DND-41 (cell line): ENCODE data around the gene DNAJC28.

Experiments used
- CTCF ChIP-seq: IDR thresholded peaks from 2 replicates; pipeline ENCODE4 v1.5.1; 2012; ENCODE audit warnings: borderline replicate concordance, low read length, moderate library complexity, mild to moderate bottlenecking; ENCODE audit not compliant: poor library complexity, severe bottlenecking; ENCODE audit errors: extremely low read depth
- EZH2 ChIP-seq: IDR thresholded peaks from 3 replicates; pipeline ENCODE4 v1.6.1; 2012; ENCODE audit warnings: borderline replicate concordance, low read depth, mild to moderate bottlenecking, moderate library complexity, low read length, inconsistent platforms; ENCODE audit not compliant: severe bottlenecking

GRCh38 chr21:33492571-33492970 lies 1.1 kb upstream of the DNAJC28 start:
- no peak for TF ChIP-seq EZH2
- TF ChIP-seq CTCF, result no peak
